A549 (cell line): Measurements from ENCODE around the gene CXCR5. TPM values are rescaled to one million over a fixed set of nuclear protein-coding genes. Genes with fewer than 3 reads are reported as not detected.

ENCODE experiments used
- ATAC-seq, 2 experiments: fragments of 200-7000 bp in 1 of 2; fragments of >200 bp in 1 of 2; cut with Nextera tagmentation in 1 of 2; cut with Tn5 transposase in 1 of 2; 3 replicates each; pipeline versions ENCODE4 v1.8.0 to v1.9.1; 2018 to 2020; ENCODE audit warnings: mild to moderate bottlenecking in 1 of 2, moderate library complexity in 1 of 2
- CTCF ChIA-PET: fragments of 300-600 bp; sonication (Branson Sonifier 250); formaldehyde crosslinking; extraction: SDS; loops from one replicate; lab custom pipeline; 2021; ENCODE audit warnings: antibody characterized with exemption, inconsistent platforms; lab: Yijun Ruan, JAX
- POLR2A ChIA-PET: fragments of 350-600 bp; formaldehyde crosslinking; extraction: SDS; loops from one replicate; lab custom pipeline; 2021; ENCODE audit warnings: antibody characterized with exemption, inconsistent platforms; lab: Yijun Ruan, JAX
- DNase-seq, 2 experiments: peaks; one replicate each; pipeline versions ENCODE4 v3.0.0 to v3.0.0-alpha.2; 2011 to 2016; ENCODE audit warnings: low read depth in 1 of 2, low spot score in 1 of 2
- FAIRE-seq: peaks from 2 replicates; lab custom pipeline; 2011; peaks lifted over from hg19 to GRCh38; lab: Jason Lieb, UNC
- H3K27ac ChIP-seq, 2 experiments: fragments of >200 bp; sonication (Bioruptor Twin); formaldehyde crosslinking; 3 replicates each; pipeline ENCODE4 v1.5.1; 2016 to 2017
- H3K4me1 ChIP-seq: fragments of >200 bp; sonication (Bioruptor Twin); formaldehyde crosslinking; 3 replicates; pipeline ENCODE4 v1.6.1; 2016
- H3K4me2 ChIP-seq: fragments of >200 bp; sonication (Bioruptor Twin); formaldehyde crosslinking; 3 replicates; pipeline ENCODE4 v1.6.1; 2016
- H3K4me3 ChIP-seq: fragments of >200 bp; sonication (Bioruptor Twin); formaldehyde crosslinking; 3 replicates; pipeline ENCODE4 v1.5.1; 2016
- H3K9me3 ChIP-seq: fragments of >200 bp; sonication (Bioruptor Twin); formaldehyde crosslinking; 3 replicates; pipeline ENCODE4 v1.6.1; 2016
- BCL3 ChIP-seq: fragments of >200 bp; sonication (Bioruptor Twin); formaldehyde crosslinking; IDR thresholded peaks from 3 replicates; pipeline ENCODE4 v1.6.1; 2016
- BHLHE40 ChIP-seq: IDR thresholded peaks from 2 replicates; pipeline ENCODE4 v1.6.1; 2012; ENCODE audit warnings: low read depth, low read length, inconsistent platforms
- CBX8 ChIP-seq: fragments of 200-600 bp; sonication (generic); IDR thresholded peaks from 2 replicates; pipeline ENCODE4 v1.6.1; 2016
- CEBPB ChIP-seq, 2 experiments: fragments of >200 bp in 1 of 2; sonication (Bioruptor Twin) in 1 of 2; formaldehyde crosslinking in 1 of 2; IDR thresholded peaks; 2 replicates each; pipeline ENCODE4 v1.6.1; 2012 to 2016
- CHD4 ChIP-seq: fragments of 200-600 bp; sonication (generic); IDR thresholded peaks from 2 replicates; pipeline ENCODE4 v1.6.1; 2016; ENCODE audit warnings: antibody characterized with exemption, mild to moderate bottlenecking, borderline replicate concordance
- EHF ChIP-seq: fragments of 250-450 bp; sonication (Bioruptor Pico); IDR thresholded peaks from 2 replicates; pipeline ENCODE4 v1.5.0; 2020; ENCODE audit warnings: mild to moderate bottlenecking
- EHMT2 ChIP-seq: fragments of 200-600 bp; sonication (generic); IDR thresholded peaks from 2 replicates; pipeline ENCODE4 v1.6.1; 2016; ENCODE audit warnings: antibody characterized with exemption, low read depth, mild to moderate bottlenecking, moderate library complexity
- ESRRA ChIP-seq: fragments of 150-350 bp; IDR thresholded peaks from 2 replicates; pipeline ENCODE4 v1.6.1; 2014; ENCODE audit warnings: mild to moderate bottlenecking, low read length, borderline replicate concordance
- GATA3 ChIP-seq: IDR thresholded peaks from 2 replicates; pipeline ENCODE4 v1.6.1; 2012; ENCODE audit warnings: borderline replicate concordance
- HDAC2 ChIP-seq: fragments of 200-600 bp; sonication (generic); IDR thresholded peaks from 2 replicates; pipeline ENCODE4 v1.6.1; 2016
- HEYL ChIP-seq: fragments of 250-450 bp; sonication (Bioruptor Pico); IDR thresholded peaks from 2 replicates; pipeline ENCODE4 v1.8.0; 2021; ENCODE audit warnings: mild to moderate bottlenecking, moderate library complexity
- HMGXB4 ChIP-seq: fragments of 250-450 bp; sonication (Bioruptor Pico); IDR thresholded peaks from 2 replicates; pipeline ENCODE4 v1.5.0; 2021; ENCODE audit warnings: mild to moderate bottlenecking, moderate library complexity, borderline replicate concordance
- HOXA7 ChIP-seq: fragments of 250-450 bp; sonication (Bioruptor Pico); IDR thresholded peaks from 2 replicates; pipeline ENCODE4 v1.5.0; 2020; ENCODE audit warnings: mild to moderate bottlenecking, moderate library complexity
- HOXB5 ChIP-seq: fragments of 250-450 bp; sonication (Bioruptor Pico); IDR thresholded peaks from 2 replicates; pipeline ENCODE4 v1.5.0; 2020; ENCODE audit warnings: mild to moderate bottlenecking, moderate library complexity
- KDM5A ChIP-seq: fragments of 200-600 bp; sonication (generic); IDR thresholded peaks from 2 replicates; pipeline ENCODE4 v1.6.1; 2016; ENCODE audit warnings: antibody characterized with exemption, mild to moderate bottlenecking
- MAZ ChIP-seq: fragments of 150-350 bp; IDR thresholded peaks from 2 replicates; pipeline ENCODE4 v1.6.1; 2014; ENCODE audit warnings: antibody characterized with exemption, low read depth, low read length, borderline replicate concordance
- NFE2L2 ChIP-seq: fragments of 150-350 bp; conservative IDR thresholded peaks from 2 replicates; pipeline ENCODE4 v1.6.1; 2014; ENCODE audit warnings: low read length
- NPAS2 ChIP-seq: fragments of 250-450 bp; sonication (Bioruptor Pico); IDR thresholded peaks from 2 replicates; pipeline ENCODE4 v1.8.0; 2022; ENCODE audit warnings: mild to moderate bottlenecking, moderate library complexity, borderline replicate concordance
- NR3C1 ChIP-seq: fragments of >200 bp; sonication (Bioruptor Twin); formaldehyde crosslinking; IDR thresholded peaks from 3 replicates; pipeline ENCODE4 v1.6.1; 2017
- POLR2A ChIP-seq: IDR thresholded peaks from 2 replicates; pipeline ENCODE4 v1.6.1; 2012; ENCODE audit warnings: mild to moderate bottlenecking, low read length
- RAD21 ChIP-seq, 2 experiments: fragments of >200 bp in 1 of 2; sonication (Bioruptor Twin) in 1 of 2; formaldehyde crosslinking in 1 of 2; IDR thresholded peaks in 1 of 2; conservative IDR thresholded peaks in 1 of 2; 2 replicates in 1 of 2; 3 replicates in 1 of 2; pipeline ENCODE4 v1.6.1; 2012 to 2018; ENCODE audit warnings: inconsistent platforms in 1 of 2
- RARB ChIP-seq: fragments of 250-450 bp; sonication (Bioruptor Pico); IDR thresholded peaks from 2 replicates; pipeline ENCODE4 v1.8.0; 2021; ENCODE audit warnings: mild to moderate bottlenecking, moderate library complexity
- REST ChIP-seq: fragments of 200-600 bp; sonication (generic); IDR thresholded peaks from 2 replicates; pipeline ENCODE4 v1.6.1; 2016; ENCODE audit warnings: antibody characterized with exemption, mild to moderate bottlenecking, moderate library complexity
- RFX5 ChIP-seq: fragments of 450-650 bp; IDR thresholded peaks from 2 replicates; pipeline ENCODE4 v1.7.1; 2014; ENCODE audit warnings: antibody characterized with exemption, mild to moderate bottlenecking, moderate library complexity
- SMC3 ChIP-seq: fragments of >200 bp; sonication (Bioruptor Twin); formaldehyde crosslinking; IDR thresholded peaks from 3 replicates; pipeline ENCODE4 v1.6.1; 2018; ENCODE audit warnings: inconsistent platforms
- TFCP2L1 ChIP-seq: fragments of 250-450 bp; sonication (Bioruptor Pico); IDR thresholded peaks from 2 replicates; pipeline ENCODE4 v1.5.0; 2021; ENCODE audit warnings: mild to moderate bottlenecking
- TP53 ChIP-seq: fragments of 250-450 bp; sonication (Bioruptor Pico); IDR thresholded peaks from 2 replicates; pipeline ENCODE4 v1.5.0; 2021; ENCODE audit warnings: mild to moderate bottlenecking, moderate library complexity
- USF2 ChIP-seq: fragments of 450-650 bp; IDR thresholded peaks from 2 replicates; pipeline ENCODE4 v1.6.1; 2014; ENCODE audit warnings: antibody characterized with exemption
- ZFP36 ChIP-seq: fragments of 450-650 bp; IDR thresholded peaks from 2 replicates; pipeline ENCODE4 v1.6.1; 2014; ENCODE audit warnings: borderline replicate concordance; ENCODE audit not compliant: partially characterized antibody
- ZNF302 ChIP-seq: fragments of 250-450 bp; sonication (Bioruptor Pico); IDR thresholded peaks from 2 replicates; pipeline ENCODE4 v1.9.0; 2021; ENCODE audit warnings: inconsistent platforms, mild to moderate bottlenecking, moderate library complexity
- WGBS: methylation state at CpG from one replicate; pipeline ENCODE4 v1.1.6; 2017; ENCODE audit errors: missing lambda C conversion rate; 5-methylcytosine and 5-hydroxymethylcytosine counted together
- polyA plus RNA-seq, 4 experiments: library from polyadenylated mRNA; depleted of rRNA in 3 of 4; stranded (reverse); fragments of >200 nt; fragmentation: RNase III in 1 of 4; extraction: RNeasy Plus Mini Kit Qiagen cat#74134 plus additional on column Dnase treatment in 1 of 4; gene quantifications; 2 replicates in 3 of 4; 3 replicates in 1 of 4; pipeline ENCODE4 v1.2.3, GENCODE V29; 2011 to 2017

The CXCR5 gene
- polyA plus RNA-seq, 2 of the 4 experiments (the other 2 are of a cell fraction): 0.04 TPM; not detected in 1

- no peak for FAIRE-seq
- CTCF ChIA-PET: interaction anchor here (0.7 to 1.8 kb wide), 3 partner anchors 17 to 70 kb away, joined by 3 to 6 read pairs (median 4); no protein-coding TSS in a partner anchor
- POLR2A ChIA-PET: no interaction called here
These were observed 3.0 kb downstream of the CXCR5 start for GRCh38 chr11:118886681-118887111.

GRCh38 chr11:118887206-118887605 is 3.5 kb downstream of the CXCR5 start:
- peak overlapping the region; percentile 74 for H3K4me2 ChIP-seq
- DNase-seq: no peak
- H3K4me3 ChIP-seq: no peak overlapping the region
- peak overlapping the region; percentile 85 to 91 for H3K27ac ChIP-seq
- H3K9me3 ChIP-seq: no peaks in the 10 kb centered on the region
- WGBS: 80% methylated on average over 5 of the region's 5 CpGs
- no peak; a peak in 2 of 6 replicates for ATAC-seq
- ChIA-PET CTCF (interaction anchor here (0.7 to 1.8 kb wide), 3 partner anchors 18 to 70 kb away, joined by 3 to 6 read pairs (median 4); no protein-coding TSS in a partner anchor), POLR2A (no interaction called here)
- no peak for FAIRE-seq
- TF ChIP-seq NFE2L2 (no peak), HEYL (no peak), GATA3 (no peak), MAZ (no peak), RFX5 (no peak), NPAS2 (CRISPR knock-in tag) (no peak), HOXB5 (CRISPR knock-in tag) (no peak), POLR2A (no peak), CBX8 (no peak), HOXA7 (no peak), TFCP2L1 (CRISPR knock-in tag) (no peak), BHLHE40 (no peak), ESRRA (no peak), RAD21 (conservative IDR thresholded peaks at IDR 0.05 in 1 of 2, IDR thresholded peaks at IDR 0.05 in 1 of 2) (no peak), KDM5A (no peak), EHF (CRISPR knock-in tag) (no peak), HDAC2 (no peak), REST (no peak), USF2 (no peak), RARB (CRISPR knock-in tag) (no peak)
- H3K4me1 ChIP-seq: peaks cover 29% of the 10 kb centered on the region

More at GRCh38 chr11:118886681-118887111, 3.0 kb downstream of the CXCR5 start:
- TF ChIP-seq CEBPB (IDR thresholded peaks at IDR 0.05): no peak
- TF ChIP-seq NFE2L2: no peak
- TF ChIP-seq EHMT2: no peak
- no peak for TF ChIP-seq POLR2A
- TF ChIP-seq ZFP36: no peak
- TF ChIP-seq SMC3: no peak
- no peak for TF ChIP-seq BCL3
- TF ChIP-seq RARB (CRISPR knock-in tag): no peak
- no peak for TF ChIP-seq HEYL
- no peak for TF ChIP-seq MAZ
- no peak for TF ChIP-seq CHD4
- TF ChIP-seq ZNF302: no peak
- TF ChIP-seq NR3C1: no peak
- no peak for TF ChIP-seq ESRRA
- no peak for TF ChIP-seq HMGXB4 (CRISPR knock-in tag)
- no peak for TF ChIP-seq HOXA7
- TF ChIP-seq TP53: no peak
- no peak for TF ChIP-seq RAD21 (conservative IDR thresholded peaks at IDR 0.05 in 1 of 2, IDR thresholded peaks at IDR 0.05 in 1 of 2)
- ATAC-seq: no peak
- no peaks in the 10 kb centered on the region for H3K9me3 ChIP-seq
- 70% methylated on average over 2 of the region's 8 CpGs for WGBS
- peak overlapping the region; percentile 85 to 91 for H3K27ac ChIP-seq
- peak overlapping the region; percentile 74; the same call in 2 of the 3 replicates for H3K4me2 ChIP-seq
- no peak overlapping the region for H3K4me3 ChIP-seq
- DNase-seq: no peak
- H3K4me1 ChIP-seq: peaks cover 29% of the 10 kb centered on the region
